WTC11 (cell line): ENCODE data around the gene DOCK1. TPM values are rescaled to one million over a fixed set of nuclear protein-coding genes. Genes with fewer than 3 reads are reported as not detected.

Source experiments
- ATAC-seq: fragments of 200-7000 bp; cut with Tn5 transposase; 2 replicates; pipeline ENCODE4 v1.10.0; 2021; ENCODE audit warnings: mild to moderate bottlenecking, moderate library complexity
- CTCF ChIA-PET: fragments of 300-600 bp; sonication (Branson Sonifier 250); formaldehyde crosslinking; loops from one replicate; lab custom pipeline; 2021; ENCODE audit warnings: antibody characterized with exemption; lab: Charles Lee
- POLR2A ChIA-PET: fragments of 350-600 bp; sonication (Branson Sonifier 250); formaldehyde crosslinking; loops from one replicate; lab custom pipeline; 2021; ENCODE audit warnings: antibody characterized with exemption; lab: Charles Lee
- DNase-seq: peaks from one replicate; pipeline ENCODE4 v3.0.0; 2021; ENCODE audit warnings: low spot score
- H3K27ac Mint-ChIP-seq: 2 replicates; pipeline ENCODE4 v1.8.0; 2021; ENCODE audit warnings: mixed read lengths
- H3K27me3 Mint-ChIP-seq: 2 replicates; pipeline ENCODE4 v1.8.0; 2021; ENCODE audit warnings: low read depth, mild to moderate bottlenecking, moderate library complexity, mixed read lengths
- H3K36me3 Mint-ChIP-seq: 2 replicates; pipeline ENCODE4 v1.8.0; 2021; ENCODE audit warnings: mixed read lengths
- H3K4me1 Mint-ChIP-seq: 2 replicates; pipeline ENCODE4 v1.8.0; 2022; ENCODE audit warnings: mixed read lengths
- H3K4me3 Mint-ChIP-seq: 2 replicates; pipeline ENCODE4 v1.8.0; 2021; ENCODE audit warnings: mild to moderate bottlenecking, moderate library complexity, mixed read lengths
- H3K9me3 Mint-ChIP-seq: 2 replicates; pipeline ENCODE4 v1.8.0; 2021; ENCODE audit warnings: mixed read lengths
- ARID4B ChIP-seq: sonication (generic); formaldehyde crosslinking; IDR thresholded peaks from 2 replicates; pipeline ENCODE4 v1.8.0; 2023; ENCODE audit warnings: missing genetic modification reagents, mild to moderate bottlenecking, borderline replicate concordance
- CBFB ChIP-seq: sonication (generic); formaldehyde crosslinking; IDR thresholded peaks from 2 replicates; pipeline ENCODE4 v1.8.1; 2022; ENCODE audit warnings: mild to moderate bottlenecking, low read depth, missing genetic modification reagents
- CREB1 ChIP-seq: sonication (generic); formaldehyde crosslinking; IDR thresholded peaks from 2 replicates; pipeline ENCODE4 v1.8.0; 2023; ENCODE audit warnings: mild to moderate bottlenecking, missing genetic modification reagents
- E2F5 ChIP-seq: sonication (generic); formaldehyde crosslinking; IDR thresholded peaks from 2 replicates; pipeline ENCODE4 v1.8.1; 2022; ENCODE audit warnings: mild to moderate bottlenecking, moderate library complexity, missing genetic modification reagents
- IRF2 ChIP-seq: sonication (generic); formaldehyde crosslinking; IDR thresholded peaks from 2 replicates; pipeline ENCODE4 v1.8.0; 2022; ENCODE audit warnings: low read depth, missing genetic modification reagents, borderline replicate concordance
- KAT7 ChIP-seq: sonication (generic); formaldehyde crosslinking; IDR thresholded peaks from 2 replicates; pipeline ENCODE4 v1.8.1; 2023; ENCODE audit warnings: missing genetic modification reagents, mild to moderate bottlenecking, borderline replicate concordance
- PRDM15 ChIP-seq: sonication (generic); formaldehyde crosslinking; IDR thresholded peaks from 2 replicates; pipeline ENCODE4 v1.8.0; 2022; ENCODE audit warnings: missing genetic modification reagents
- SP1 ChIP-seq: sonication (generic); formaldehyde crosslinking; conservative IDR thresholded peaks from 2 replicates; pipeline ENCODE4 v1.8.1; 2022; ENCODE audit warnings: missing genetic modification reagents
- TEAD1 ChIP-seq: sonication (generic); formaldehyde crosslinking; IDR thresholded peaks from 2 replicates; pipeline ENCODE4 v1.8.0; 2022; ENCODE audit warnings: mild to moderate bottlenecking, missing genetic modification reagents
- ZNF219 ChIP-seq: sonication (generic); formaldehyde crosslinking; IDR thresholded peaks from 2 replicates; pipeline ENCODE4 v1.8.0; 2023; ENCODE audit warnings: missing genetic modification reagents, mild to moderate bottlenecking, borderline replicate concordance
- ZNF232 ChIP-seq: sonication (generic); formaldehyde crosslinking; IDR thresholded peaks from 2 replicates; pipeline ENCODE4 v1.8.0; 2022; ENCODE audit warnings: mild to moderate bottlenecking, missing genetic modification reagents
- ZNF671 ChIP-seq: fragments of 250-450 bp; sonication (Bioruptor Pico); IDR thresholded peaks from 2 replicates; pipeline ENCODE4 v1.8.0; 2021; ENCODE audit warnings: mild to moderate bottlenecking
- total RNA-seq: library from RNA; stranded (reverse); gene quantifications from 3 replicates; pipeline ENCODE4 v1.2.3, GENCODE V29; 2021
- TF ChIP-seq, protein P1 (sequence below): fragments of 250-450 bp; sonication (Bioruptor Pico); IDR thresholded peaks from 2 replicates; pipeline ENCODE4 v1.9.0; 2021; ENCODE audit warnings: mild to moderate bottlenecking
- TF ChIP-seq, protein P2 (sequence below): sonication (generic); formaldehyde crosslinking; IDR thresholded peaks from 2 replicates; pipeline ENCODE4 v1.8.1; 2023; ENCODE audit warnings: mild to moderate bottlenecking, missing genetic modification reagents, borderline replicate concordance
- TF ChIP-seq, protein P3 (sequence below): fragments of 250-450 bp; sonication (Bioruptor Pico); conservative IDR thresholded peaks from 2 replicates; pipeline ENCODE4 v1.9.0; 2021; ENCODE audit warnings: mild to moderate bottlenecking
- TF ChIP-seq, protein P4 (sequence below): fragments of 250-450 bp; sonication (Bioruptor Pico); IDR thresholded peaks from 2 replicates; pipeline ENCODE4 v1.8.0; 2021; ENCODE audit warnings: mild to moderate bottlenecking

DOCK1 gene
- total RNA-seq, 1 experiment from 2014 or later: 52.1 TPM

GRCh38 chr10:127417686-127418401, 512.6 kb downstream of the DOCK1 start:
- H3K9me3 Mint-ChIP-seq: no peaks in the 10 kb centered on the region
- peaks cover 10% of the 10 kb centered on the region for H3K36me3 Mint-ChIP-seq
- H3K4me3 Mint-ChIP-seq: no peak overlapping the region
- peaks cover 5% of the 10 kb centered on the region; the same call in 1 of the 2 replicates for H3K4me1 Mint-ChIP-seq
- ChIA-PET CTCF (no interaction called here), POLR2A (no interaction called here)
- H3K27ac Mint-ChIP-seq: 0 out of 2 replicates have a peak overlapping the region, but pooled peaks have one; percentile 45
- TF ChIP-seq, protein P1, sequence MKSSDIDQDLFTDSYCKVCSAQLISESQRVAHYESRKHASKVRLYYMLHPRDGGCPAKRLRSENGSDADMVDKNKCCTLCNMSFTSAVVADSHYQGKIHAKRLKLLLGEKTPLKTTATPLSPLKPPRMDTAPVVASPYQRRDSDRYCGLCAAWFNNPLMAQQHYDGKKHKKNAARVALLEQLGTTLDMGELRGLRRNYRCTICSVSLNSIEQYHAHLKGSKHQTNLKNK (CRISPR knock-in tag): no peak
- TF ChIP-seq CREB1 (CRISPR knock-in tag) (no peak), CBFB (CRISPR knock-in tag) (no peak), E2F5 (CRISPR knock-in tag) (no peak)
- TF ChIP-seq, protein P2, sequence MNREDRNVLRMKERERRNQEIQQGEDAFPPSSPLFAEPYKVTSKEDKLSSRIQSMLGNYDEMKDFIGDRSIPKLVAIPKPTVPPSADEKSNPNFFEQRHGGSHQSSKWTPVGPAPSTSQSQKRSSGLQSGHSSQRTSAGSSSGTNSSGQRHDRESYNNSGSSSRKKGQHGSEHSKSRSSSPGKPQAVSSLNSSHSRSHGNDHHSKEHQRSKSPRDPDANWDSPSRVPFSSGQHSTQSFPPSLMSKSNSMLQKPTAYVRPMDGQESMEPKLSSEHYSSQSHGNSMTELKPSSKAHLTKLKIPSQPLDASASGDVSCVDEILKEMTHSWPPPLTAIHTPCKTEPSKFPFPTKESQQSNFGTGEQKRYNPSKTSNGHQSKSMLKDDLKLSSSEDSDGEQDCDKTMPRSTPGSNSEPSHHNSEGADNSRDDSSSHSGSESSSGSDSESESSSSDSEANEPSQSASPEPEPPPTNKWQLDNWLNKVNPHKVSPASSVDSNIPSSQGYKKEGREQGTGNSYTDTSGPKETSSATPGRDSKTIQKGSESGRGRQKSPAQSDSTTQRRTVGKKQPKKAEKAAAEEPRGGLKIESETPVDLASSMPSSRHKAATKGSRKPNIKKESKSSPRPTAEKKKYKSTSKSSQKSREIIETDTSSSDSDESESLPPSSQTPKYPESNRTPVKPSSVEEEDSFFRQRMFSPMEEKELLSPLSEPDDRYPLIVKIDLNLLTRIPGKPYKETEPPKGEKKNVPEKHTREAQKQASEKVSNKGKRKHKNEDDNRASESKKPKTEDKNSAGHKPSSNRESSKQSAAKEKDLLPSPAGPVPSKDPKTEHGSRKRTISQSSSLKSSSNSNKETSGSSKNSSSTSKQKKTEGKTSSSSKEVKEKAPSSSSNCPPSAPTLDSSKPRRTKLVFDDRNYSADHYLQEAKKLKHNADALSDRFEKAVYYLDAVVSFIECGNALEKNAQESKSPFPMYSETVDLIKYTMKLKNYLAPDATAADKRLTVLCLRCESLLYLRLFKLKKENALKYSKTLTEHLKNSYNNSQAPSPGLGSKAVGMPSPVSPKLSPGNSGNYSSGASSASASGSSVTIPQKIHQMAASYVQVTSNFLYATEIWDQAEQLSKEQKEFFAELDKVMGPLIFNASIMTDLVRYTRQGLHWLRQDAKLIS: no peak
- H3K27me3 Mint-ChIP-seq: no peaks in the 10 kb centered on the region
- no peak for ATAC-seq
- no peak for DNase-seq

DNA sequence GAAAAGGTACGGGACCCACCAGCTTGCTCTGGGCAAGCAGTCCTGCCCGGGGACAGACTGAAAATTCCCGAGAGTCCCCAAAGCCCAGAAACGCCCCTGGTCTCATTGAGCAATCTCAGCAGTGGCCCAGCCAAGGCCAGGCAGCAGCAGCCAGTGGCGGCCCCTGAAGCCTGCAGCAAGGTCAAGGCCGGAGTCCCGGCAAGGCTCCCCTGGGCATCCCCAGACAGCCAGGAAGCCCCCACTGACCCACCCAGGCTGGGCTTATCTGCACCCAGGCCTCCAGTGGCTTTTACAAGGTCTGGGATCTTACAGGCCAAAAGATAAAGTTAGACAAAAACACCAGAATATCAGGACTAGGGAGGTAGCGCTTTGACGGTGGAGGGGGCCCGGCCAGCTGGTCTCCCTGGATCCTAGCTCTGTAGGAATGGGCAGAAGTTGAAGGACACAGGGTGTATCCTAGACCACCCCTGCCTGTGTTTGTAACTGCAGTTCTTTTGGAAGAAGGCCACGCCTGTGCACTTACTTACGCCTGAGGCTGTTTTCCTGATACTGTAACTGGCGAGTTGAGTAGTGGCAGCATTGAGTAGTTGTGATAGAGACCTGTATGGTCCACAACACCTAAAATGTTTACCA, 513.4 kb downstream of the DOCK1 start:
- Mint-ChIP-seq H3K36me3 (peaks cover 10% of the 10 kb centered on the region), H3K4me3 (no peak overlapping the region), H3K27ac (0 out of 2 replicates have a peak overlapping the region, but pooled peaks have one; percentile 45), H3K4me1 (peaks cover 12% of the 10 kb centered on the region), H3K9me3 (no peaks in the 10 kb centered on the region), H3K27me3 (no peaks in the 10 kb centered on the region)
- no peak for ATAC-seq
- POLR2A ChIA-PET: no interaction called here
- CTCF ChIA-PET: no interaction called here
- no peak for DNase-seq
- TF ChIP-seq ZNF671 (CRISPR knock-in tag): no peak
- TF ChIP-seq, protein P3, sequence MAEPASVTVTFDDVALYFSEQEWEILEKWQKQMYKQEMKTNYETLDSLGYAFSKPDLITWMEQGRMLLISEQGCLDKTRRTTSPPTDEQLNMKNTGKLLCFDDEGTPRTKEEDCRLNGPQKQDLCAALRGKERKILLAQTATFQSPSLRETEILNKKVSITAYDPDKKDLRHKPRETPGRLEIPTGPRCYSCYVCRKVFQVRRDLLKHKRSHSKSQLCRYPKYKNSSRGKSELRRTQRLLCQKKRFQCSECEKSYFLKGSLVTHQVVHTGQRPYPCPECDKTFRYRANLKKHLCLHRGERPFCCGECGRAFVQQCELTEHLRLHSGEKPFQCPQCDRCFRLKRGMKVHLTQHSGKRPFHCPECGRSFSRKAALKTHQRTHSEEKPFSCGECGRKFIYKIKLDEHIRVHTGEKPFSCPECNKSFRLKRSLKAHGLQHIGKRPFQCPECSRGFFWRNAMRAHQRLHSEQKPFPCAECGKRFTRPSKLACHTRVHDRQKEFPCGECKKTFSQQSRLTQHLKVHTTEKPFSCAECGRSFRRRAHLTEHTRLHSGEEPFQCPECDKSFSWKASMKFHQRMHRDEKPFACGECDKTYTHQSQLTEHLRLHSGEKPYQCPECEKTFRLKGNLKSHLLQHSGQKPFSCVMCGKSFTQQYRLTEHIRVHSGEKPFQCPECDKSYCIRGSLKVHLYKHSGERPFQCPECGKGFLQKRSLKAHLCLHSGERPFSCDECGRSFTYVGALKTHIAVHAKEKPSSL (CRISPR knock-in tag): no peak
- TF ChIP-seq ARID4B (CRISPR knock-in tag): no peak
- no peak for TF ChIP-seq KAT7 (CRISPR knock-in tag)
- TF ChIP-seq IRF2 (CRISPR knock-in tag): no peak
- no peak for TF ChIP-seq PRDM15 (CRISPR knock-in tag)
- TF ChIP-seq, protein P4, sequence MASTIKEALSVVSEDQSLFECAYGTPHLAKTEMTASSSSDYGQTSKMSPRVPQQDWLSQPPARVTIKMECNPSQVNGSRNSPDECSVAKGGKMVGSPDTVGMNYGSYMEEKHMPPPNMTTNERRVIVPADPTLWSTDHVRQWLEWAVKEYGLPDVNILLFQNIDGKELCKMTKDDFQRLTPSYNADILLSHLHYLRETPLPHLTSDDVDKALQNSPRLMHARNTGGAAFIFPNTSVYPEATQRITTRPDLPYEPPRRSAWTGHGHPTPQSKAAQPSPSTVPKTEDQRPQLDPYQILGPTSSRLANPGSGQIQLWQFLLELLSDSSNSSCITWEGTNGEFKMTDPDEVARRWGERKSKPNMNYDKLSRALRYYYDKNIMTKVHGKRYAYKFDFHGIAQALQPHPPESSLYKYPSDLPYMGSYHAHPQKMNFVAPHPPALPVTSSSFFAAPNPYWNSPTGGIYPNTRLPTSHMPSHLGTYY: no peak
- no peak for TF ChIP-seq ZNF232 (CRISPR knock-in tag)
- TF ChIP-seq TEAD1 (CRISPR knock-in tag): no peak
- TF ChIP-seq SP1 (CRISPR knock-in tag): no peak
- no peak for TF ChIP-seq ZNF219 (CRISPR knock-in tag)
